GF-D8 (cell line): ENCODE results near the gene CRP.
"Not testable (repeated sequence)": the region's sequence is repeated elsewhere in the genome, so short reads cannot be mapped to it uniquely, and the experiment has no call there.

Experiments used
- DNase-seq: peaks from one replicate; lab custom pipeline; 2025; lab: John Stamatoyannopoulos, UW

CRP gene

GRCh38 chr1:159714529-159714928, at the start of gene CRP:
TSS of gene CRP (minus strand) at chr1:159714589. CDS start at chr1:159714485, 104 bp downstream.
- no peak for DNase-seq

GRCh38 chr1:159763686-159764085, 49.3 kb upstream of the CRP start:
- DNase-seq: no peak

- DNase-seq: peak; percentile 63
Measured at GRCh38 chr1:159756397-159756796, 42.0 kb upstream of the CRP start.

GRCh38 chr1:159755451-159756007, 41.1 kb upstream of the CRP start:
- DNase-seq: no peak

- no peak for DNase-seq
Measured at GRCh38 chr1:159753386-159753785, 39.0 kb upstream of the CRP start.

GRCh38 chr1:159752135-159752580, 37.8 kb upstream of the CRP start:
- DNase-seq: peak; percentile 53

- DNase-seq: peak; percentile 52
Measured at GRCh38 chr1:159751031-159751430, 36.6 kb upstream of the CRP start.

- DNase-seq: peak; percentile 86
Measured at GRCh38 chr1:159750621-159751020, 36.2 kb upstream of the CRP start.

GRCh38 chr1:159749630-159750029, 35.2 kb upstream of the CRP start:
- no peak for DNase-seq

- DNase-seq: no peak
Measured at GRCh38 chr1:159748370-159748769, 34.0 kb upstream of the CRP start.

- peak; percentile 88 for DNase-seq
Measured at GRCh38 chr1:159746666-159747065, 32.3 kb upstream of the CRP start.

GRCh38 chr1:159743651-159744410, 29.4 kb upstream of the CRP start:
- DNase-seq: no peak

- no peak for DNase-seq
Measured at GRCh38 chr1:159737238-159737916, 23.0 kb upstream of the CRP start.

GRCh38 chr1:159723188-159723587, 8.8 kb upstream of the CRP start:
- DNase-seq: not testable (repeated sequence)

- no peak for DNase-seq
Measured at GRCh38 chr1:159719990-159720389, 5.6 kb upstream of the CRP start.

GRCh38 chr1:159715855-159716254, 1.5 kb upstream of the CRP start:
- DNase-seq: no peak

- DNase-seq: no peak
Measured at GRCh38 chr1:159712080-159712479, 2.3 kb downstream of the CRP start.

- DNase-seq: no peak
Measured at GRCh38 chr1:159707472-159708260, 6.7 kb downstream of the CRP start.

- no peak for DNase-seq
Measured at GRCh38 chr1:159705904-159706256, 8.5 kb downstream of the CRP start.

- no peak for DNase-seq
Measured at GRCh38 chr1:159705251-159705903, 9.0 kb downstream of the CRP start.

GRCh38 chr1:159704481-159704880, 9.9 kb downstream of the CRP start:
- no peak for DNase-seq

- DNase-seq: no peak
Measured at GRCh38 chr1:159700312-159700711, 14.1 kb downstream of the CRP start.
